Cardiac muscle cell (in vitro differentiated cells and primary cell): ENCODE data around the gene ETNK1. TPM values are rescaled to one million over a fixed set of nuclear protein-coding genes. Genes with fewer than 3 reads are reported as not detected.
"Not testable (repeated sequence)": the region's sequence is repeated elsewhere in the genome, so short reads cannot be mapped to it uniquely, and the experiment has no call there.

Source experiments
- DNase-seq, 2 donors: peaks; one replicate each; pipeline versions ENCODE4 v3.0.0 to v3.0.0-alpha.2; 2010 to 2017; ENCODE audit warnings: low read depth in 1 of 2, low spot score in 1 of 2
- H3K27ac ChIP-seq: fragments of 200-600 bp; sonication (generic); 2 replicates; pipeline ENCODE4 v1.5.1; 2016
- H3K27me3 ChIP-seq: fragments of 200-600 bp; sonication (generic); 2 replicates; pipeline ENCODE4 v1.6.0; 2016; ENCODE audit warnings: control low read depth
- H3K36me3 ChIP-seq: fragments of 200-600 bp; sonication (generic); 2 replicates; pipeline ENCODE4 v1.5.1; 2016; ENCODE audit warnings: control low read depth
- H3K4me1 ChIP-seq: fragments of 200-600 bp; sonication (generic); 2 replicates; pipeline ENCODE4 v1.8.1; 2017; ENCODE audit warnings: low read depth, mild to moderate bottlenecking, mixed run types
- H3K4me3 ChIP-seq: fragments of 200-600 bp; sonication (generic); 2 replicates; pipeline ENCODE4 v1.5.1; 2016; ENCODE audit warnings: mild to moderate bottlenecking
- H3K9me3 ChIP-seq: fragments of 200-600 bp; sonication (generic); 2 replicates; pipeline ENCODE4 v1.5.1; 2017; ENCODE audit warnings: low read depth, mild to moderate bottlenecking, control low read depth
- polyA plus RNA-seq: library from polyadenylated mRNA; unstranded; fragments of >200 nt; fragmentation: Nextera tagmentation; extraction: Ambion mirVana; gene quantifications from 2 replicates; pipeline ENCODE4 v1.2.1, GENCODE V29; 2016
- total RNA-seq: library from RNA; depleted of rRNA; stranded (reverse); fragments of >200 nt; gene quantifications from 2 replicates; pipeline ENCODE4 v1.2.3, GENCODE V29; 2016
- TF ChIP-seq, protein P1 (sequence below): IDR thresholded peaks from 2 replicates; pipeline ENCODE4 v1.5.1; 2012; ENCODE audit warnings: low read depth, mild to moderate bottlenecking, low read length

The ETNK1 gene
- total and polyA plus RNA-seq, 2 experiments from 2014 or later, result 19.7 to 61.3 TPM

DNA sequence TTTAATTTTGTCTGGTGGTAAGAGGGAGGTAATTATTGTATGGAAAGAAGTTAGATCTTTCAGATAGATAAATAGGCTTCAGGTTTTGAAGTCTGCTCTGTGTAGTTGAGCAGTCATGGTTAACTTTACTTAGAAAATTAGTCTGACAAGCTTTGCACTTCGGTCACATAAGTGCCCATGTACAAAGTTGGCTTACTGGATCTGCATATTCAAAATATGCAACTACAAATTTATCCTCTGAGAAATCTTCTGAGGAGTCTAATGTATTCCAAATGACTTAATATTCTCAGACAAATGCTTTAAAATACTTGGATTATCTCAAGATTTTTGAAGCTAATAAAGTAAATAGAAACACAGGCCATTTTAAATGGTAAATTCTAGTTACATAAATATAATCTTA, 61.2 kb downstream of the ETNK1 start:
- TF ChIP-seq, protein P1, sequence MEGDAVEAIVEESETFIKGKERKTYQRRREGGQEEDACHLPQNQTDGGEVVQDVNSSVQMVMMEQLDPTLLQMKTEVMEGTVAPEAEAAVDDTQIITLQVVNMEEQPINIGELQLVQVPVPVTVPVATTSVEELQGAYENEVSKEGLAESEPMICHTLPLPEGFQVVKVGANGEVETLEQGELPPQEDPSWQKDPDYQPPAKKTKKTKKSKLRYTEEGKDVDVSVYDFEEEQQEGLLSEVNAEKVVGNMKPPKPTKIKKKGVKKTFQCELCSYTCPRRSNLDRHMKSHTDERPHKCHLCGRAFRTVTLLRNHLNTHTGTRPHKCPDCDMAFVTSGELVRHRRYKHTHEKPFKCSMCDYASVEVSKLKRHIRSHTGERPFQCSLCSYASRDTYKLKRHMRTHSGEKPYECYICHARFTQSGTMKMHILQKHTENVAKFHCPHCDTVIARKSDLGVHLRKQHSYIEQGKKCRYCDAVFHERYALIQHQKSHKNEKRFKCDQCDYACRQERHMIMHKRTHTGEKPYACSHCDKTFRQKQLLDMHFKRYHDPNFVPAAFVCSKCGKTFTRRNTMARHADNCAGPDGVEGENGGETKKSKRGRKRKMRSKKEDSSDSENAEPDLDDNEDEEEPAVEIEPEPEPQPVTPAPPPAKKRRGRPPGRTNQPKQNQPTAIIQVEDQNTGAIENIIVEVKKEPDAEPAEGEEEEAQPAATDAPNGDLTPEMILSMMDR, result no peak
- no peak for DNase-seq

DNA sequence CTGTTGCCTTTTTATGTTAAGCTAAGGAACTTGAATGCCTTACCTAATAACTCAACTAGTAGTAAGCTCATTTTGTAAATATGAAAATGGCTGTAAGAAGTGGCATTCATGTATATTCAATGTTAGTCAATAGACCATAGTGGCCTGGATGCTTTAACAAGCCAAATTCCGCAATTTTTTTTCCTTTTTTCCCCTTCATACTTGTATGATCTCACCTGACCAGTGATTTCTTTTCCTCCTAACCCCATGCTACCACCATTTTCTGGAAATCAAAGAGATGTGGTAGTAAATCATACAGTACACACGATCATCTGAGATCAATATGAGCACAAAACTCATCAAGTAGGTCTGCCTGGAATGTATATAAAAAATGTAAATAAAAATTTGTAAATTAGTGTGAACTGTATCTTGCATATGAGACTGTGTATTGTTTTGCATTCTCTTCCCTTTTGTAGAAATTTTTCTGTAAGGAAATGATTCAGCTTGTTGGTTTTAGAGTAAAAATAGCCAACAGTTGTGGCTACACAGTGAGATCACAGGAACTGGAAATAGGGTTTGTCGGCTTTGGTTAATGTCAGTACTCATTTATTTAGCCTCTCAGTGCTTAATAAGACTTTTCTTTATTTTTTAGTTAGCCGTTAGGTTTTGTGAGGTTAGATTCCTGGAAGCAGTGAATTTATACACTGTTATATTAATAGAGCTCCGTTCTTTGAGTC, 62.5 kb downstream of the ETNK1 start:
- DNase-seq, result peak in 1 of 2 donors; percentile 62
- Histone ChIP-seq H3K9me3 (no peaks in the 10 kb centered on the region), H3K4me3 (no peak overlapping the region), H3K4me1 (peaks cover 14% of the 10 kb centered on the region), H3K27me3 (no peaks in the 10 kb centered on the region), H3K27ac (no peak overlapping the region), H3K36me3 (no peaks in the 10 kb centered on the region)
- TF ChIP-seq, protein P1, result no peak

More for the DNA sequence above, 61.2 kb downstream of the ETNK1 start:
- no peaks in the 10 kb centered on the region for H3K9me3 ChIP-seq
- H3K27me3 ChIP-seq, result no peaks in the 10 kb centered on the region
- no peaks in the 10 kb centered on the region for H3K36me3 ChIP-seq
- H3K4me1 ChIP-seq, result peaks cover 14% of the 10 kb centered on the region
- no peak overlapping the region for H3K4me3 ChIP-seq
- H3K27ac ChIP-seq, result no peak overlapping the region

DNA sequence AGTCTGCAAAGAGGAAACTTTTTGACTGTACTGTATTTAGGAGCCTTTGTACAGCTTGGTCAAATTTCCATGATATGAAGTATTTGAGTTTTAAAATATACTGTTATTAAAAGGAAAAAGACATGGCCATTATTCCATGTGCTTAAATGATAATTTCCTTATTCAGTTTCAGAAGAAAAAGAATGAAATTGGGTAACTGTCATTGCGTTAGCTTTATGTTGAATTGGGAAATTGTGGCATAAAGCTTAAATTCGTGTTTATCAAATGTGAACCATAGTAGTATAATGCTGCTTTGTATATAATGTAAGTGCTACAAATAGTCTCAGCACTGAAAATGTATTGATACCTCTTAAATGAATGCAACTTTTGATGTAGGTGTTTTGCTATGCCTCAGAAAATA, 64.9 kb downstream of the ETNK1 start:
- Histone ChIP-seq H3K27ac (no peak overlapping the region), H3K9me3 (no peaks in the 10 kb centered on the region), H3K4me3 (no peak overlapping the region), H3K36me3 (no peaks in the 10 kb centered on the region), H3K4me1 (peaks cover 8% of the 10 kb centered on the region), H3K27me3 (no peaks in the 10 kb centered on the region)
- no peak for DNase-seq
- TF ChIP-seq, protein P1, result no peak

DNA sequence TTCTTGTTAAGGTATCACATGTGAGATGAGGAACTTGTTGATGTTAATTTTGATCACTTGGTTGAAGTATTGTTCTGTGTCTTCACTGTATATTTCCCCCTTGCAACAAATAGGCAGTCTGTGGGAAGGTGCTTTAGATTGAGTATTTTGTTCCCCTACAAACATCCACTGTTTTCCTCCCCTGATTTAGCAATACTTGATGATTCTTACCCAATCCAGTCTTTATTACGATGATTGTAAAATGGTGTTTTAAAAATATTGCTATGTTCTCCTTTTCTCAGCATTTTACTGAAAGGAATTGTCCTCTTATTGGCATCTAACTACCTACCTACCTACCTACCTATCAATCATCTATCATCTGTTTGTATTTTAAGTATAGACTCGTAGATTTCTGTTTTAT, 66.3 kb downstream of the ETNK1 start:
- Histone ChIP-seq H3K36me3 (no peaks in the 10 kb centered on the region), H3K9me3 (no peaks in the 10 kb centered on the region), H3K27ac (no peak overlapping the region), H3K4me3 (no peak overlapping the region), H3K4me1 (peaks cover 8% of the 10 kb centered on the region), H3K27me3 (no peaks in the 10 kb centered on the region)
- no peak for DNase-seq
- TF ChIP-seq, protein P1, result no peak

DNA sequence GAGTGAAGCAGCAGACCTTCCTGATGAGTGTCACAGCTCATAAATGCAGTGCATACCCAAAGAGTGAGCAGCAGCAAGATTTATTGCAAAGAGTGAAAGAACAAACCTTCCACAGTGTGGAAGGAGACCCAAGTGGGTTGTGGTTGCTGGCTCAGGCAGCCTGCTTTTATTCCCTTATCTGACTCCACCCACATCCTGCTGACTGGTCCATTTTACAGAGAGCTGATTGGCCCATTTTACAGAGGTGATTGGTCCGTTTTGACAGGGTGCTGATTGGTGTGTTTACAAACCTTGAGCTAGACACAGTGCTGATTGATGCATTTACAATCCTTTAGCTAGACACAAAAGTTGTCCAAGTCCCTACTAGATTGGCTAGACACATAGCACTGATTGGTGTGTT, 67.5 kb downstream of the ETNK1 start:
- H3K4me1 ChIP-seq, DNase-seq, H3K9me3 ChIP-seq, H3K4me3 ChIP-seq, H3K36me3 ChIP-seq, H3K27me3 ChIP-seq: not testable (repeated sequence)
- peak overlapping the region; percentile 28 for H3K27ac ChIP-seq

DNA sequence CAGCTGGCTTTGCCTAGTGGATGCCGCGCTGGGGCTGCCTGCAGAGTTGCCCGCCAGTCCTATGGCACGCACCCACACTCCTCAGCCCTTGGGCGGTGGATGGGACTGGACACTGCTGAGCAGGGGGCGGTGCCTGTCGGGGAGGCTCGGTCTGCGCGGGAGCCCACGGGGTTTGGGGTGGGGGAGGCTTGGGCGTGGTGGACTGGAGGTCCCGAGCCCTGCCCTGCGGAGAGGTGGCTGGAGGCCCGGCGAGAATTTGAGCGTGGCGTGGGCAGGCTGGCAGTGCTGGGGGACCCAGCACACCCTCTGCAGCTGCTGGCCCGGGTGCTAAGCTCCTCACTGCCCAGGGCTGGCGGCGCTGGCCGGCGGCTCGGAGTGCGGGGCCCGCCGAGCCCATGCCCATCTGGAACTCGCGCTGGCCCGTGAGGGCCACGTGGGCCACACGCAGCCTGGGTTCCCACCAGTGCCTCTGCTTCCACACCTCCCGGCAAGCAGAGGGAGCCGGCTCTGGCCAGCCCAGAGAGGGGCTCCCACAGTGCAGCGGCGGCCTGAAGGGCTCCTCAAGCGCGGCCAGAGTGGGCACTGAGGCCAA, 68.1 kb downstream of the ETNK1 start:
- TF ChIP-seq, protein P1, result no peak
- DNase-seq, result no peak
- no peaks in the 10 kb centered on the region for H3K9me3 ChIP-seq
- no peaks in the 10 kb centered on the region for H3K27me3 ChIP-seq
- no peaks in the 10 kb centered on the region for H3K4me1 ChIP-seq
- H3K4me3 ChIP-seq, result no peak overlapping the region
- no peak overlapping the region for H3K27ac ChIP-seq
- H3K36me3 ChIP-seq, result no peaks in the 10 kb centered on the region
